Fibroblast of pulmonary artery (primary cell): ENCODE data around the gene WDR90.
A peak's percentile ranks its signal among the peaks of the same experiment; 100 is the strongest.

Source experiments
- DNase-seq: peaks from one replicate; pipeline ENCODE4 v3.0.0-alpha.2; 2010; ENCODE audit warnings: low read depth
- H3K4me3 ChIP-seq: replicated peaks from 2 replicates; pipeline ENCODE4 v1.5.1; 2011; ENCODE audit warnings: low read depth, mild to moderate bottlenecking, control low read depth, low read length, moderate library complexity
- TF ChIP-seq, protein P1 (sequence below): IDR thresholded peaks from 2 replicates; pipeline ENCODE4 v1.5.1; 2011; ENCODE audit warnings: mild to moderate bottlenecking, control low read depth, low read length, inconsistent platforms; ENCODE audit errors: missing control alignments

WDR90 gene

GRCh38 chr16:648781-649589 lies at the start of gene WDR90:
TSS of gene WDR90 (plus strand) at chr16:649365. CDS start at chr16:649417, 52 bp downstream.
- DNase-seq: peak; percentile 91
- peak within 1 kb of the TSS; percentile 67 for H3K4me3 ChIP-seq
- TF ChIP-seq, protein P1, sequence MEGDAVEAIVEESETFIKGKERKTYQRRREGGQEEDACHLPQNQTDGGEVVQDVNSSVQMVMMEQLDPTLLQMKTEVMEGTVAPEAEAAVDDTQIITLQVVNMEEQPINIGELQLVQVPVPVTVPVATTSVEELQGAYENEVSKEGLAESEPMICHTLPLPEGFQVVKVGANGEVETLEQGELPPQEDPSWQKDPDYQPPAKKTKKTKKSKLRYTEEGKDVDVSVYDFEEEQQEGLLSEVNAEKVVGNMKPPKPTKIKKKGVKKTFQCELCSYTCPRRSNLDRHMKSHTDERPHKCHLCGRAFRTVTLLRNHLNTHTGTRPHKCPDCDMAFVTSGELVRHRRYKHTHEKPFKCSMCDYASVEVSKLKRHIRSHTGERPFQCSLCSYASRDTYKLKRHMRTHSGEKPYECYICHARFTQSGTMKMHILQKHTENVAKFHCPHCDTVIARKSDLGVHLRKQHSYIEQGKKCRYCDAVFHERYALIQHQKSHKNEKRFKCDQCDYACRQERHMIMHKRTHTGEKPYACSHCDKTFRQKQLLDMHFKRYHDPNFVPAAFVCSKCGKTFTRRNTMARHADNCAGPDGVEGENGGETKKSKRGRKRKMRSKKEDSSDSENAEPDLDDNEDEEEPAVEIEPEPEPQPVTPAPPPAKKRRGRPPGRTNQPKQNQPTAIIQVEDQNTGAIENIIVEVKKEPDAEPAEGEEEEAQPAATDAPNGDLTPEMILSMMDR: no peak

DNA sequence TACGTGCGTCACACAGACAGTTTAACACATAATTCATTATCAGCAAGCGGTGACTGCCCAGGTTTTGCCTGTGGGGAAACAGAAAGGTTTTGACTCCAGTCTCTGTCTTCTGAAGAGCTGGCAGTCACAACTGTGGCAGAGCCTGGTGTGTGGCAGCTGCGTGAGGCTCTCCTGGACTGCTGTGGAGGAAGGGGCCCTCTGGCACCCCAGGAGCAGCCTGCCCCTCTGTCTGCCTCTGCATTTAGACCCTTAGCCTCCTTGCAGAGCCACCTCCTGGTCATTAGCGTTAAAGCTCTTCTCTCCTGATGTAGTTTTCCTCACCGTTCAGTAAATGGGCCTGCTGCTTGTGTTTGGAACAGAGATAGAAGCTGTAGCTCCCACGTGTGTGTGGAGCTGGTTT lies 48.4 kb upstream of the WDR90 start:
- peak; percentile 21 for DNase-seq
- TF ChIP-seq, protein P1: peak; percentile 33
- H3K4me3 ChIP-seq: no peak overlapping the region

- no peak for DNase-seq
- no peak overlapping the region for H3K4me3 ChIP-seq
- TF ChIP-seq, protein P1: no peak
Observed at GRCh38 chr16:603933-604332, 45.2 kb upstream of the WDR90 start.

- TF ChIP-seq, protein P1: no peak
- no peak for DNase-seq
- H3K4me3 ChIP-seq: no peak overlapping the region
Observed at GRCh38 chr16:606656-607307, 42.4 kb upstream of the WDR90 start.

DNA sequence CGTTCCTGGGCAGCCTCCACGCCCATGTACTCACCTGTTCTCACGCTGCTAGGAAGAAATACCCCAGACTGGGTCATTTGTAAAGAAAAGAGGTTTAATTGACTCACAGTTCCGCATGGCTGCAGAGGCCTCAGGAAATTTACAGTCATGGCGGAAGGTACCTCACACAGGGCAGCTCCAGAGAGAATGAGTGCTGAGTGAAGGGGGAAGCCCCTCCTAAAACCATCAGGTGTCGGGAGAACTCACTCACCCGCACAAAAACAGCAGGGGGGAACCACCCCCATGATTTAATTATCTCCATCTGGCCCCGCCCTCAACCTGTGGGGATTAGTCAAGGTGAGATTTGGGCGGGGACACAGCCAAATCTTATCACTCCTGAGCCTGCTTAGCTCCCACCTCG lies 41.1 kb upstream of the WDR90 start:
- H3K4me3 ChIP-seq: no peak overlapping the region
- DNase-seq: no peak
- TF ChIP-seq, protein P1: no peak

DNA sequence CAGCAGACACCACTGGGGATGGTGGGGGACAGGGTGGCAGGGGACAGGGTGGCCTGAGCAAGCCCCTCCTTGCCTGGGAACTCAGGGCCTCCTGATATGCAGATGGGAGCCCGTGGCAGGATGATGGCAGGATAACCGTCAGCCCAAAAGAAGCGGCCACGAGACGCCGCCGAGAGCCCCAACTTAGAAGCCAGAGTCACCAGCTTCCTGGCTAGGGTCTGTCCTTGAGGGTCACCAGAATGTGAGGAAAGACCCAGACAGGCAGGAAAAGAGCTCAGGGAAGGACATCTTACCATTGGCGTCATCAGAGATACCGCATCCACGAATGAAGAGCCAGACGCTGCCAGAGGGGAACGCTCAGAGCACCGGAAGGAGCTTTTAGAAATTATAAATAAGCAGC lies 39.8 kb upstream of the WDR90 start:
- TF ChIP-seq, protein P1: no peak
- H3K4me3 ChIP-seq: no peak overlapping the region

GRCh38 chr16:609984-610383 lies 39.2 kb upstream of the WDR90 start:
- DNase-seq: no peak
- TF ChIP-seq, protein P1: no peak
- H3K4me3 ChIP-seq: no peak overlapping the region

More for the DNA sequence above, 39.8 kb upstream of the WDR90 start:
- no peak for DNase-seq
